A172 (cell line): Measurements from ENCODE around the gene YY1. TPM values are rescaled to one million over a fixed set of nuclear protein-coding genes. Genes with fewer than 3 reads are reported as not detected.
"Not testable (repeated sequence)": the region's sequence is repeated elsewhere in the genome, so short reads cannot be mapped to it uniquely, and the experiment has no call there.

ENCODE experiments used
- DNase-seq: peaks from one replicate; pipeline ENCODE4 v3.0.0-alpha.2; 2015; ENCODE audit warnings: low spot score
- total RNA-seq: library from RNA; depleted of rRNA; stranded (reverse); fragments of >200 nt; shearing (Covaris generic); gene quantifications from 2 replicates; pipeline ENCODE4 v1.2.3, GENCODE V29; 2014; rRNA removed

The YY1 gene
- total RNA-seq: 31.0 and 31.3 TPM in 2 replicates

- DNase-seq: peak; percentile 83
These were observed at the start of gene YY1 for GRCh38 chr14:100238419-100239210. Gene YY1 (plus strand): TSS chr14:100239144. CDS start chr14:100239245, 101 bp downstream.

GRCh38 chr14:100190126-100190525 lies 48.8 kb upstream of the YY1 start:
- no peak for DNase-seq

- no peak for DNase-seq
These were observed 47.2 kb upstream of the YY1 start for GRCh38 chr14:100191584-100192249.

GRCh38 chr14:100192250-100192671 lies 46.7 kb upstream of the YY1 start:
- no peak for DNase-seq

- peak; percentile 83 for DNase-seq
These were observed 46.1 kb upstream of the YY1 start for GRCh38 chr14:100192672-100193416.

GRCh38 chr14:100193417-100194357 lies 45.3 kb upstream of the YY1 start:
- no peak for DNase-seq

- DNase-seq: no peak
These were observed 39.6 kb upstream of the YY1 start for GRCh38 chr14:100199240-100199860.

GRCh38 chr14:100200311-100200710 lies 38.6 kb upstream of the YY1 start:
- DNase-seq: no peak

GRCh38 chr14:100201701-100202100 lies 37.2 kb upstream of the YY1 start:
- no peak for DNase-seq

GRCh38 chr14:100202712-100203111 lies 36.2 kb upstream of the YY1 start:
- no peak for DNase-seq

GRCh38 chr14:100203146-100203545 lies 35.8 kb upstream of the YY1 start:
- no peak for DNase-seq

GRCh38 chr14:100203962-100204834 lies 34.7 kb upstream of the YY1 start:
- no peak for DNase-seq

- not testable (repeated sequence) for DNase-seq
These were observed 34.1 kb upstream of the YY1 start for GRCh38 chr14:100204835-100205167.

GRCh38 chr14:100207588-100207987 lies 31.4 kb upstream of the YY1 start:
- DNase-seq: not testable (repeated sequence)

- DNase-seq: not testable (repeated sequence)
These were observed 30.8 kb upstream of the YY1 start for GRCh38 chr14:100208136-100208535.

- DNase-seq: no peak
These were observed 27.6 kb upstream of the YY1 start for GRCh38 chr14:100211366-100211765.

- DNase-seq: no peak
These were observed 27.1 kb upstream of the YY1 start for GRCh38 chr14:100211893-100212292.

- no peak for DNase-seq
These were observed 26.2 kb upstream of the YY1 start for GRCh38 chr14:100212476-100213333.

GRCh38 chr14:100213587-100213955 lies 25.4 kb upstream of the YY1 start:
- DNase-seq: no peak
